Mammary epithelial cell (primary cell): ENCODE results near the gene IMMP2L.

Experiments used
- EZH2 ChIP-seq: IDR thresholded peaks from 2 replicates; pipeline ENCODE4 v1.6.1; 2012; ENCODE audit warnings: low read length, inconsistent platforms, borderline replicate concordance
- TF ChIP-seq, protein P1 (sequence below), 2 donors: IDR thresholded peaks in 1 of 2; conservative IDR thresholded peaks in 1 of 2; 2 replicates each; pipeline ENCODE4 v1.5.1; 2011 to 2012; ENCODE audit warnings: inconsistent platforms in 2 of 2, low read length in 2 of 2, mild to moderate bottlenecking in 2 of 2, control low read depth in 1 of 2, low read depth in 1 of 2; ENCODE audit not compliant: insufficient read depth in 1 of 2; ENCODE audit errors: extremely low read depth in 1 of 2

DNA sequence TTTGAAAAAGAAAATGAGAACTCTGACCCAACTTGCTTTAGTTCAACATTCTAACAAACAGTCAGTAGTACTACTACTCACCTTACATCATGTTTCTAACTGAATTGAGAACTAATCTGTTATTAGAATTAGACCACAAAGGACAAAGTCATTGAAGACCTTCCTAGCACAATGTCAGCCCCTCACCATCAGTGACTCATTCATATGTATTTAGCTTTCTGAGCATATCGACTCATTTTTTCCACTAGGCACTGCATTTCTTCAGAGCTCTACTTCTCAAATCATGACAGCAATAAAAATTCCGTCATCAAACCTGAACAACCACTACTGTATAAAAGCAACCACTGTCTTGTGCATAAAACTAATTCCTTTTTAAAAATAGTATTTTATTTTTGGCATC is 475.8 kb downstream of the IMMP2L start:
- TF ChIP-seq, protein P1, sequence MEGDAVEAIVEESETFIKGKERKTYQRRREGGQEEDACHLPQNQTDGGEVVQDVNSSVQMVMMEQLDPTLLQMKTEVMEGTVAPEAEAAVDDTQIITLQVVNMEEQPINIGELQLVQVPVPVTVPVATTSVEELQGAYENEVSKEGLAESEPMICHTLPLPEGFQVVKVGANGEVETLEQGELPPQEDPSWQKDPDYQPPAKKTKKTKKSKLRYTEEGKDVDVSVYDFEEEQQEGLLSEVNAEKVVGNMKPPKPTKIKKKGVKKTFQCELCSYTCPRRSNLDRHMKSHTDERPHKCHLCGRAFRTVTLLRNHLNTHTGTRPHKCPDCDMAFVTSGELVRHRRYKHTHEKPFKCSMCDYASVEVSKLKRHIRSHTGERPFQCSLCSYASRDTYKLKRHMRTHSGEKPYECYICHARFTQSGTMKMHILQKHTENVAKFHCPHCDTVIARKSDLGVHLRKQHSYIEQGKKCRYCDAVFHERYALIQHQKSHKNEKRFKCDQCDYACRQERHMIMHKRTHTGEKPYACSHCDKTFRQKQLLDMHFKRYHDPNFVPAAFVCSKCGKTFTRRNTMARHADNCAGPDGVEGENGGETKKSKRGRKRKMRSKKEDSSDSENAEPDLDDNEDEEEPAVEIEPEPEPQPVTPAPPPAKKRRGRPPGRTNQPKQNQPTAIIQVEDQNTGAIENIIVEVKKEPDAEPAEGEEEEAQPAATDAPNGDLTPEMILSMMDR (conservative IDR thresholded peaks at IDR 0.05 in 1 of 2, IDR thresholded peaks at IDR 0.05 in 1 of 2; ENCODE audit: extremely low read depth in 1 of 2, insufficient read depth in 1 of 2, low read depth in 1 of 2, low read length in 2 of 2) = no peak
- no peak for TF ChIP-seq EZH2
